MV-4-11 (cell line): ENCODE measurements around the gene POU6F2.
"Not testable (repeated sequence)": the region's sequence is repeated elsewhere in the genome, so short reads cannot be mapped to it uniquely, and the experiment has no call there.

Experiments
- DNase-seq: peaks from one replicate; lab custom pipeline; 2025; lab: John Stamatoyannopoulos, UW

The POU6F2 gene, protein sequence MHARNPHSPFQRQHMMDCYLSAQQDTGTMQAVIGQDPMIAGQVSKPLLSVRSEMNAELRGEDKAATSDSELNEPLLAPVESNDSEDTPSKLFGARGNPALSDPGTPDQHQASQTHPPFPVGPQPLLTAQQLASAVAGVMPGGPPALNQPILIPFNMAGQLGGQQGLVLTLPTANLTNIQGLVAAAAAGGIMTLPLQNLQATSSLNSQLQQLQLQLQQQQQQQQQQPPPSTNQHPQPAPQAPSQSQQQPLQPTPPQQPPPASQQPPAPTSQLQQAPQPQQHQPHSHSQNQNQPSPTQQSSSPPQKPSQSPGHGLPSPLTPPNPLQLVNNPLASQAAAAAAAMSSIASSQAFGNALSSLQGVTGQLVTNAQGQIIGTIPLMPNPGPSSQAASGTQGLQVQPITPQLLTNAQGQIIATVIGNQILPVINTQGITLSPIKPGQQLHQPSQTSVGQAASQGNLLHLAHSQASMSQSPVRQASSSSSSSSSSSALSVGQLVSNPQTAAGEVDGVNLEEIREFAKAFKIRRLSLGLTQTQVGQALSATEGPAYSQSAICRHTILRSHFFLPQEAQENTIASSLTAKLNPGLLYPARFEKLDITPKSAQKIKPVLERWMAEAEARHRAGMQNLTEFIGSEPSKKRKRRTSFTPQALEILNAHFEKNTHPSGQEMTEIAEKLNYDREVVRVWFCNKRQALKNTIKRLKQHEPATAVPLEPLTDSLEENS

DNA sequence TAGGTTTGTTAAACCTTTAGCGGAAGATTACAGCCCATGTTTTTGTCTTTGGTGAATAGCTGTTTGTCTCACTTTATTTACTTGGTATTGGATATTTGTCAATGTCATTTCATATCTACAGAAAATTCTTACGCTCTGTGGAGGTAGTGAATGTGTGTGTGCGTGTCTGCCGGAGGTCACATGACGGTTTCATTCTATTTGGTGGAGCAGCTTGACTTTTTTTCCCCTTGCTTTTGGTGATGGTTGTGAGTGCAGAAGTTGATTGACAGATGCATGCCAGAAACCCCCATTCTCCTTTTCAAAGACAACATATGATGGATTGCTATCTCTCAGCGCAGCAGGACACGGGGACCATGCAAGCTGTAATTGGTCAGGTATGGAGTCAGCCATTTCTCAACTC is at the start of gene POU6F2:
TSS of gene POU6F2 (plus strand) at position 225 of the 400 bp plus-strand sequence. CDS start at position 270, 45 bp downstream.
- DNase-seq, result no peak

DNA sequence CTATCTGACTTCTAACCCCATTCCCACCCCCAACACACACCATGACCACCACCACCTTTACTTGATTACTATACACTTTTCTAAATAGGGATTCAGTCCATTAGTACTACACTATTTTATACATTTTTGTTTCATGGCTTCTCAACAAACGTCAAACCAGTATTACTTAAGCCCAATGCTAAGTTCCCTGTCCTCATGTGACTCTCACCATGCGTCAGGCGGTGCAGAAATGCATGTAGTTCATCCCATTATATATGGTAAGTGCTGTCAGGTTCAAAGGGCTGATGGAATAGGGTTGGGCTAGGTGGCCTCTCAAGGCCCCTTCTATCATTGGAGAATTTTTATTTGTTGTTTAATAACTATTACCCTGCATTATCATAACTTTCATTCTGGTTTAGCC is 49.2 kb upstream of the POU6F2 start:
- DNase-seq, result no peak

DNA sequence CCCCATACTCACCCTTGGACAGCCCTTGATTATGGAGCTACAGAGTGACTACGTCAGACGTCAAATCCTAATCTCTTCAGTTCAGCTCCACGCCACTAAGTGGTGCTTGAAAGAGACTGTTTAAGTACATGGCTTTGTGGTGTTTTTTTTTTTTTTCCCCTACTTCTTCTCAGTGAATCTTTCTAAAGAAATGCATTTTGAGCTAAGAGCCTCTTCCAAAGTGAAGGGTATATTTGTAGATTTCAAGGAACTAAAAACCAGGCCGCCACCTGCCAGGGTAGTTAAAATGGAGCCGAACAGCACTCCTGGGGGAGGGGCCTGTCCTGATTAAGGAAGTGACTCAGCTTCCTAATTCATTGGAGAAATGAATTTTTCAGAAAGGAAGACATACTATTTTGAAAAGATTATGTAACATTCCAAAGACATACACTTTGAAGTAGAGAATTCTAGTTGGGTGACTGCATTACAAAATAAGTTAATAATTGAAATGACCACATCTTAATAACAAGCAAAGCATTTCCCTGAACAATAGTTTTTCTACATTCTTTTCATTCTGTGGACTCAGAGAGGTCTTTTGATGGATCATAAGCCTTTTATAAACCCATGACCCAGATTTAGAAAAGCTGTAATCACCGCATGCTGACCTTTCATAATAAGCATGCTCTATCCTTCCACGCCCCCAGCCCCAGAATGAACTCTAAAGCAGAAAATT is 48.1 kb upstream of the POU6F2 start:
- peak; percentile 64 for DNase-seq

DNA sequence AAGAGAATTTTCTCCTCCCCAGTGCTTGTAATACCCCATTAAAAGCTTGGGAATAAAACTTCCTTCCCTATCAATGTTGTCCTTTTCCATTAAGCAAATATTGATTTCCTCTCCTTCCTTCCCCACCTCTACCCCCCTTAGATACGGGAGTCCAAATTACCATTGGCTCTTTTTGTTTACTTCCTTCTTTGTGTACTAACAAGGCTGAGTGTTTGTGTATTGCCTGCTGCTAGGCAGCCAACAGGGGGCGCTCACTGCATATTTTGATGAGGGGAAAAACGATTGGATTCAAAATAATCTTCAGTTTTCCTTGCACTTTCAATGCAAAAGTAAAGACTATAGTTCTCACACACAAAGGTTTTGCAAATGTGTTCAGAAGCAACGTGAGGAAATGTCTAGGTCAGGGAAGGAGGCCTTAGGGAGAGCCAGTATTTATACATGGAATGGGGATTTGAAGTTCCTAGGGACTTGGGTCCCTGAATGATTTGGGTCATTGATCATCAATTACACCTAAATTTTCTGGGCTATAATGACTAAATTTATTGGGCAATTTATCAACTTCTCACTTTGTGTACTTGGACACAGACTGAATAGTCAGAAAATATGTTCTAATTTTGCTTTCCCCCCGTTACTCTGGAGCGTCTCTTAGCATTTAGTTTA is 45.1 kb upstream of the POU6F2 start:
- DNase-seq, result peak; percentile 26

DNA sequence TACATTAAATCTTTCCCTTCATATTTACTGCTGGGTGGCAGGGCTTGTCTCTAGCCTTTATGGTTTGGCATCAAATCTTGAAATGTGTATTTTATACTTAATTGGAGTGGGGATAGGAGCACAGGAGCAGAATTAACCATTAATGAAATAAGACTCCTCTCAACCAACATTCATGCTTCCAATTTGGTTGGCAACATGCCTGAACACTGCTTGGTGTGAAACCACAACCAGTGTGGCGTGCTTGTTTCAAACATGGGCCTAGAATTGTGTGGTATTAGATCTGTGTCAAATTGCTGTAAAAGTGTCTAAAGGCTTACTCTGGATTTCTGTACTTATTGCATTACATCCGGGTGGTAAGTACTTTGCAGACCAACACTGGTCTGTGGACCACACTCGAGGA is 43.7 kb upstream of the POU6F2 start:
- DNase-seq, result no peak

DNA sequence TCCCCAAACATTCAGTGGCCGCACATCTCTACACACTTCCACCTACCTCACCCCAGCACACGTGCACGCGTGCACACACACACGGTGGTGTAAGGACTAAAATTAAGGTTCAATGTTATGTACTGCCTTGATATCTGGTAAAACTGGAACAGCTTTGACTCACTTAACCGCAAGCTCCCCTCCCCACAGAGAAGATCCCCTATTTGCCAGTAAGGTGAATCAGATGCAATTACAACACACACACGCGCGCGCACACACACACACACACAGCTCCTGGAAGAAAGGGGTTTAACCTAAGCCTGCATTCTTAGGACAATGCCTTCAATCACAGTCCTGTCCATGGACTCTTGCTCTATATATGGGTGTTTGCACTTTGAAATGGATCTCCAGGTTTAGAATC is 43.2 kb upstream of the POU6F2 start:
- DNase-seq, result no peak

DNA sequence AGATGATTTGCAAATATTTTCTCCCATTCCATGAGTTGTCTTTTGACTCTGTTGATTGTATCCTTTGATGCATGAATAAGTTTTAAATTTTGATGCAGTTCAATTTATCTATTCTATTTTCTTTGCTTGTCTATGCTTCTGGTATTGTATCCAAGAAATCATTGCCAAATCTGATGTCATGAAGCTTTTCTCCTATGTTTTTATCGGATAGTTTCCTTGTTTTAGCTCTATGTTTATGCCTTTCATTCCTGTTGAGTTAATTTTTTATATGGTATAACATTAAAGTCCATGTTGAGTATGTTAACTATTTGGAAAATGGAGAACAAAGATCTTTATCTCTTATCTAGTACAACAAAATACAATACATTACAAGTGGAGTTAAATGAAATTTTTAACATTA is 41.1 kb upstream of the POU6F2 start:
- DNase-seq, result no peak

DNA sequence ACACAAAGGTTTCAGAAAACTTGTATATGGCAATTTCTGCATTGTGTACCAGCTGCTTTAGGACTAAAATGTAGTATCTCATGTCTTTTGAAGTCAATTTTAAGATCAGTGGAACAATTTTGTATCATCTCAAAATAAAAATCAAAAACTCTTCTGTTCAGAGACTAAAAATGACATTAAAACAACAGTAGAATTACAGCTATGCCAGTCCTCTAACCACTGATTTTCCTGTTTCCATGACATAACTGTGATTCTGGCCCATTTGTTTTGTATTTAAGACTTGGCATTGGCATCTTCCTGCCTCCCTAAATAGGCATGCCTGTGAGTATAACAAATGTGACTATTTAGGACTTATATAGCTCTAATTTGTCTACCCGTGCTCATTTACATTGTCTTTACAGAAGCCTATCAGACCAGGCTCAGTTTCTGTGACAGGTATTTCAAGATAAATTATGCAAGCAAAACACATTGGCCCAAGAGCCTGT is 39.7 kb upstream of the POU6F2 start:
- no peak for DNase-seq

DNA sequence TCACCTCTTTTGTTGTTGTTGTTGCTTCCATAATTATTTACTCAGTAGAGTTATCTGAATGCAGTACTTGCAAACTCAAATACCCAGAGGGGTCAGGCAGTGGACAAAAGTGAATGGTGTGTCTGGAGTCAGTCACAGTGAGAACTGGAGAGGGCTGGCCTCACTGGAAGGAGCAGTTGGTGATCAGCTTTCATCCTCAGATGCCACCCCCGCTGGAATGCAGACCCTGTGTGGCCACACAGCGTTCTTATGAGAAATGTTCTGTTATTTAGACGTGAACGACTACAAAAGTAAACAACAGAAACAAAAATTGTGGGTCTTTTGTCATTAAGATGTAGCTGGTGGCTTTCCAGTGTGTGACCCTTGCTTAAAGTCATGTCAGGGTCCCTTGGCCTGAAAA is 39.1 kb upstream of the POU6F2 start:
- DNase-seq, result no peak

DNA sequence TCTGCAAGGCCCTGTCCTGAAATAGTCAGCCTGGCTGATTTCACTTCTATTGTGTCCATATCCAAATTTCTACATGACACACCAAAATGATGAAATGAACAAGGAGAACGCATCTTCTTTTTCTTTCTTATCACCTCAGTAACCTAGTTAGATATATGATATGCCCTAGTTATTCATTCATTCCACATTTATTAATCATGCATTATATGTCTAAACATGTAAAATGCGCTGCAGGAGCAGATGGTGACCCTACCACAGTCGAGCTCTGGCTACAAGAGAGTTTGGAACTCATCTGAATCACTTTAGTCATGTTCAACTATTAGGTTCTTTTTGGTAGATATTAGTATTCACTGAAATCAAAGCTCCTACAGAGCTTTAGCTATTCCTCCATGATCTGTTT is 36.9 kb upstream of the POU6F2 start:
- DNase-seq, result no peak

DNA sequence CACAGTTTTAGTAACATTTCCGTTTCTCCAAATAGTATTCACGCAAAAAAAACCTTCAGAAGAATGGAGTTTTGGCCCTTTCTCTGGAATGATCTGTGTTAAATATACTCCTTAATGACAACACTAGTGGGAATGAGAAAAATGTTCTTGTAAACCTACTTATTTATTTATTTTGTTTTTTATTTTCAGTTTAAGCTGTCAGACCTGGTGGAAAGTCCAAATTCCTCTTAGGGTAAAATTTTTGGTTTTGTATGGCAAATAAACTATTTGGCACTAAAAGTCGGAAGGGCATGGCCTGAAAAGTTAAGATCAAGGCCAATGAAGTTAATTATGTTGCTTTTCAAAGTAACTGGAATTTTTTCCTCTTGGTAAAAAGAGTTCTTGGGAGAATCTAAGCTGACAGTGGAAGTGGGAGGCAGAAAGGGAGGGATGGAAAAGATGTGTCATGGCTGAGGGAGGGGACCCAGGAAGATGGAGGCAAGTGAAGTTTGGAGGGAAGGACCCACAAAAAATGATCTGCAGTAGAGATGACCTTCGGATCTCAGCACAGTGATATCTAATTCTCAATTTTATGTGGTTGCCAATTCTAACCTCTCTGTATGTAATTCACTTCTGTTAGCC is 35.2 kb upstream of the POU6F2 start:
- DNase-seq, result no peak

DNA sequence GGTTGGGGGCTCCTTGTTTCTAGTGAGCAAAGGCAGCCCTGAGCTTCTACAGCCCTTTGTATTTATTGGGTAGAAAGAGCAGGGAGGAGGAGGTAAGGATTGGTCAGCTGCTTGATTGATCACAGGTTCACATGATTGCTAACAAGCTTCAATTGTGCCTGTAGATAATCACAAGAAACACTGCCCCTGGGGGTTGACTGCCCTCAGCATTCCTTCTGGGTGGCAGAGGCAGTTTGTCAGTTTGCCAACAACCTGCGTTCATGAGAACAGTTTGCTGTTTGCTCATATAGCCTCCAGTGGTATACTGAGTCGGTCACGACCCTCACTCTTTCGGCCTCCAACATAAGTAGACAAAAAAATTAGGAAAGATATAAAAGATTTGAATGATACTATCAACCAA is 30.2 kb upstream of the POU6F2 start:
- DNase-seq, result not testable (repeated sequence)

DNA sequence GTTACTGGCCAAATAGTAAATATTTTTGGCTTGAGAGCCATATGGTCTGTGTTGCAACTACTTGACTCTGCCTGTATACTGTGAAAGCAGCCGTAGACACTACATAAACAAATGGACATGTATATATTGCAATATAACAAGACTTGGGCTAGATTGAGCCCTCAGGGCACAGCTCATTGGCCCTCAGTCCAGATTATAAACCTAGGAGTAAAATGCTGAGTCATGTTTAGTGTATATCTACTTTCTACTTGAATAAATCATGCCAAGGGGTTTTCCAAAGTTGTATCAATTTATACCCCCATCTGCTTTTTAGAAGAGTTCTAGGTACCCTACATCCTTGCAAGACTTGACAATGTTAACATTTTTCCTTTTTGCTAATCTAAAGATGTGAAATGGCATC is 27.4 kb upstream of the POU6F2 start:
- DNase-seq, result no peak

DNA sequence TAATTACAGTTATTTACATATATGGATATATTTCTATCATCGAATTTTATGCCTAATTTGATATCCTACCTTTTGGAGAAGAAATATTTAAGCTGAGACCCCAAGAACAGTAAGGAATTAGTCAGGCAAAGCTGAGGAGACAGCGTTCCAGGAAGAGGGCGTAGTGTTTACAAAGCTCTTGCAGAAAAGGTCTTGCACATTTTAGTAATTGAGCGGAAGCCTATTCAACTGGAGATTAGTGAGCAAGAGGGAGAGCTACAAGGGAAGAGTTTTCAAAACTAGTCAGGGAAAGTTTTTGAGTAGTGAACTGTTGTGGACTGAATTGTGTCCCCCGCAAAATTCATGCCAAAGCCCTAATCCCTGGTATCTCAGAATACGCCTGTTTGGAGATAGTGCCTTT is 26.5 kb upstream of the POU6F2 start:
- DNase-seq, result no peak

DNA sequence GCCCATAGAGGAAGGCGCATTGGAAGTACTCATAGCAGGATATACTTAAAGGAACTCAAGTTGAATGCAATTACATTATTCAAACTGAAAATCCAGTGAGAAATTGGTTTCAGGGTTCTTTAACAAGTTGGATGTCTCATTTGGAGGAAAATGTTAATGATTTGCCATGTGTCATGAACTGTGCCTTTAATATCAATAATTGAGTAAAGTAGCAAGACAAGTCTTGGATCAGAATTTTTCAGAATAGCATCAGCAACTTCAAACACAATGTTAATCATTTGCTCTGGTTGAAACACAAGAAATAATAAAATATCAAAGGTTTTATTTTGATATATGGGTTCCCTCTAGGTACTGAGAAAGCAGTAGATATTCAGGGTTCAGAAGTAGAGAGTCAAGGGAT is 24.5 kb upstream of the POU6F2 start:
- DNase-seq, result no peak

DNA sequence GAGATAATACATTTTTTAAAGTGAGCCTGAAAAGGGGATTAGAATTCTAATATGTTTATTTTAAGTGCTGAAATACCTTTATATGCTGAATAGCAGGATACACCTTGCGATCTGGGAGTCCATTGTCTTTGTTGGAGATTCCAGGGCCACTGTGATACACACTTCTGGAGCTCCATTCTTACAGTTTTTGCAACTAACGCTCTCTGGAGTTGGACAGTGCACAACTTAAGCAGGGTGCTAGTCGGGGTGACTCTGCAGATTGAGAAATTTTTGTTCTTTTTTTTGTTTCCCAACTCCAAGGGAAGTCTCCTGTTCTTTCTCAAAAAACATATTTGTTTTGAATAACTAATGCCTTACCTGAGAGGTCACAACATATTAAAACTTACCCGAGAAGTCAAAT is 23.7 kb upstream of the POU6F2 start:
- no peak for DNase-seq

DNA sequence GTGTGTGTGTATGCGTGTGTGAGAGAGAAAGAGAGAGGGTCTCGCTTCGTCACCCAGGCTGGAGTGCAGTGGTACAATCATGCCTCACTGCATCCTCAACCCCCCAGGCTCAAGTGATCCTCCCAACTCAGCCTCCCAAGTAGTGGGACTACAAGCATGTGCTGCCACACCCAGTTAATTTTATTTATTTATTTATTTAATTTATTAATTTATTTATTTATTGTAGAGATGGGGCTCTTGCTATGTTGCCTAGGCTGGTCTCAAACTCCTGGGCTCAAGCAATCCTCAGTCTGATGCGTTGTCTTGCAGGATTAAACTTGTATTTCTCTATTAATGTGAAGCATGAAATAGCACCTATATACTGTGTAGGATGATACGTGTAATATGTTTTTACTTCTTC is 21.8 kb upstream of the POU6F2 start:
- no peak for DNase-seq

DNA sequence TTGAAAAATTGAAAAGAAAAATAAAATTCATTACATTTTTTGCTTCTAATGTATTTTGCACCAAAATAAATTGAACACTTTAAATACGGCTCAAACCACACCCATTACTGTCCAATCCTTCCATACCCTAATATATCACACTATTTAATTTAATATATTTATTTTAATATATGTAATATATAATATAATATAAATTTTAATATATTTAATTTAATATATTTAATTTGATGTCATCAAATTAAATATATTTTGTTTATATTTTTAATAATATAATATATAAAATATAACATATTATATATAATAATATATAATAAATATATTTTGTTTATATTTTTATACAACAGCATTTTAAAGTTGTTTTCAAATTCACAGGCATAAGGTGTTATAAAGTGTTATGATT is 15.7 kb upstream of the POU6F2 start:
- DNase-seq, result no peak

DNA sequence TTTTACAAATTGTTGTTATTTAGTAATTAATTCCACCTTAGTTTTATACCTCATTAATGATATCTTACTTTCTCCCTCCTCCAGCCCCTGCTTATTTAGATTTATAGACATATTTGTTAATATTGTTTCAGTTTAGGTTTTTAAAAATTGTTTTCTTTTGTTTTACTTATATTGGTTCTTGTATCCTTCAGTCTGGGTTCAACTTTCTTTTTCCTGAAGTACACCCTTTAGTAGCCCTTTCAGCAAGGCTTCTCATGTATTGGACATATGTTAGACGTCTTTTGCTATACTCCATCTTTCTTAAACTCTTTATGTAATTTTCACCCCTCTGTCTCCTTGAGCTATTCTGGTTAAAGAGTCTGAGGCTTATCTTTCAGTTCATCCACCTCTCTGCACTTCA is 12.8 kb upstream of the POU6F2 start:
- no peak for DNase-seq

DNA sequence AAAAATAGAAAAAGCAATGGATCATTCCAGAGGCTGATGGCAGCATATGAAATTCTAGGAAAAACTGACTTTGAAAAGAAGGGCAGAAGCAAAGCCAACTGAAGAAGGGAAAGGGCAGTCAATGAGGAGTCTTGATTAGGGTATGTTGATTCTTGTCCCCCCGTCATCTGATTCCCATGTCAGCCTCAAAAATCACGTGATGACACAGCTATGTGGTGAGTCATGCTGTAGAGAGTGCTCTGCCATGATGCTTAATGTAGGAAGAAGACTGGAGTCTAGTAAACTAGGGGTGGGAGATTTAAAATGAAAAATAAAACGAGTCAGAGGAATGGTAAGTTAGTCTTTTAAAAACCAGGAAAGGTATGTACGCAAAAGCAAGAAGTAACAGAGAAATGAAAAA is 3.9 kb upstream of the POU6F2 start:
- DNase-seq, result no peak

DNA sequence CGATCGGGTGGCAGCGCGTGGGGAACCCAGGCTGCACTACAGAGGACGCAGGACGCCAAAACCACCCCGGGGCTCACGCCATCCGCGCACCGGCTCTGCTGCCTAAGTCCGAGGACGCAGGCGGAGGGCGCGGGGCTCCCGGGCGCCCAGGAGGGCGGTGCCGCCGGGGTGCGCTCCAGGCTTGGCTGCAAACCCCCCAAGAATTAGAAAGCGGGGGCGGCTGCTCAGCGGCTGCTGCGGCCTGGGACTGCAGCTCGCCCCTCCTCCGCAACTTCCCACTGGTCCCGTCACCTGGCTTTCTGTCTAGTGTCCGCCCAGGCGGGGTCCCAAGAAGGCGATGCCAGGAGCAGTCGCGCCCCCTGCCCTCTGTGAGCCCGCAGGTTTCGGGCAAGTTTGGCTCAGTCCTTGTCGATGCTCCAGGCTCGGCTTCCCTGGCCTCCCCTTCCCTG is 1.7 kb upstream of the POU6F2 start:
- no peak for DNase-seq

DNA sequence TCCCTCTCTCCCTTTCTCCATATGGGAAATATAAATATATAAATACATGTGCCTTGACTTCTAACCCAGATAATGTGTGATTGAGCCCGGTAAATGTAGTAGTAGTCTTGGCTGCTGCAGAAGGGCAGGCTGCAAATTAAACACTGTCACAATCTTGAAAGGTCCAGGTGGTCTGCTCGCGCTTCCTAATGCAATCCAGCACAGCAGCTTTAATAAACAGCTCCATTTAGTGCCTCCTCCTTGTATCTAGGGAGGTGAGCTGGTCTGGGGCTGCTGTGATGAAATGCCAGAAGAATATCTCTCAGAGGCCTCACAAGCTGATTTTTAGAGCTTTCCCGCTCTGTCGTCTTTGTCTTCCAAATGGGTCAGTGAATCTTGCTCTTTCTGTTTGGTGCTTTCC is 782 bp downstream of the POU6F2 start:
- no peak for DNase-seq
